ENCODE measurements around the gene HOXC11.

GRCh38 chr12:54008260-54008552 is 35.3 kb downstream of the HOXC11 start:
- TF ChIP-seq YY1 (IDR thresholded peaks at IDR 0.05; ENCODE audit: insufficient read depth, insufficient read length) (no peak), SUZ12 (IDR thresholded peaks at IDR 0.05; ENCODE audit: extremely low read depth, insufficient read depth, insufficient read length) (no peak), ZNF274 (IDR thresholded peaks at IDR 0.05; ENCODE audit: low read depth, low read length) (no peak)
